GM20431 (cell line): ENCODE data around the gene CFTR.

Experiments
- in situ Hi-C: fragments of 300-500 bp; cut with MseI, MboI; formaldehyde crosslinking; loops from one replicate; pipeline ENCODE4 v1.15.0; 2020; ENCODE audit warnings: low sequenced_read_pairs; ENCODE audit not compliant: unreplicated experiment

The CFTR gene

DNA sequence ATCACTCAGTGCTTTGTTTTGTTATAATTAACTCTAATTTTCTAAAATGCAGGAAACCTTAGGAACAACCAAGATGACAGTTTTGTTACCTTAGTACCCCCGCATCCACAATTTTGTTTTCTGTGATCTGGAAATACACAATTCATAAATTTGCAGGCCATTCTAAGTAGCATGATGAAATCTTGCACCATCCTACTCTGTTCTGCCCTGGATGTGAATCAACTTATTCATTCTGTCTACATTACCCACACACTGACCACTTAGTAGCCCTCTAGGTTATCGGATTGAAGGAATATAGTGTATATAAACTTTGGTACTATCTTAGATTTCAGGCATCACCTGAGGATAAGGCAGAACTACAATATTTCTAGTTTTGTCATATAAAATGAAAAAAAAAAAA, 237.5 kb downstream of the CFTR start:
- in situ Hi-C loops = no loop called here
